Measurements from ENCODE around the gene EIF3I.
"Not testable (repeated sequence)": the region's sequence is repeated elsewhere in the genome, so short reads cannot be mapped to it uniquely, and the experiment has no call there.

EIF3I gene

GRCh38 chr1:32232558-32233304 is 10.5 kb downstream of the EIF3I start:
- DNase-seq, result no peak

GRCh38 chr1:32234792-32235191 is 12.6 kb downstream of the EIF3I start:
- DNase-seq, result no peak

GRCh38 chr1:32239337-32239736 is 17.1 kb downstream of the EIF3I start:
- DNase-seq, result no peak

- DNase-seq, result no peak
These were observed 17.6 kb downstream of the EIF3I start for GRCh38 chr1:32239790-32240139.

GRCh38 chr1:32240140-32240951 is 18.1 kb downstream of the EIF3I start:
- peak; percentile 71 for DNase-seq

- DNase-seq, result peak; percentile 52
These were observed 19.0 kb downstream of the EIF3I start for GRCh38 chr1:32241001-32241763.

- DNase-seq, result peak; percentile 33
These were observed 20.2 kb downstream of the EIF3I start for GRCh38 chr1:32242341-32242851.

- no peak for DNase-seq
These were observed 24.7 kb downstream of the EIF3I start, which contains the start of gene FAM167B for GRCh38 chr1:32246888-32247273. Gene FAM167B (plus strand): TSS chr1:32247222. CDS start chr1:32247422, 200 bp downstream.

GRCh38 chr1:32247452-32247851 is 25.2 kb downstream of the EIF3I start:
- no peak for DNase-seq

- DNase-seq, result peak; percentile 73
These were observed 26.0 kb downstream of the EIF3I start for GRCh38 chr1:32247983-32248889.

GRCh38 chr1:32249831-32250525 is 27.8 kb downstream of the EIF3I start:
- no peak for DNase-seq

GRCh38 chr1:32250893-32251716 is 28.9 kb downstream of the EIF3I start, which contains the start of gene LCK:
Gene LCK (plus strand): TSS chr1:32251265. CDS start chr1:32274330, 23,065 bp downstream.
- no peak for DNase-seq

- DNase-seq, result no peak
These were observed 33.2 kb downstream of the EIF3I start for GRCh38 chr1:32255072-32256071.

GRCh38 chr1:32256473-32257226 is 34.4 kb downstream of the EIF3I start:
- DNase-seq, result no peak

GRCh38 chr1:32257227-32257508 is 35.0 kb downstream of the EIF3I start:
- no peak for DNase-seq

GRCh38 chr1:32263236-32263593 is 41.0 kb downstream of the EIF3I start:
- DNase-seq, result not testable (repeated sequence)

- DNase-seq, result no peak
These were observed 41.5 kb downstream of the EIF3I start for GRCh38 chr1:32263744-32264143.

- no peak for DNase-seq
These were observed 43.6 kb downstream of the EIF3I start for GRCh38 chr1:32265846-32266245.

All from OCI-M1 (cell line).